HCT116 (cell line): ENCODE measurements around the gene CIITA. TPM values are rescaled to one million over a fixed set of nuclear protein-coding genes. Genes with fewer than 3 reads are reported as not detected.
A peak's percentile ranks its signal among the peaks of the same experiment; 100 is the strongest.

ENCODE experiments used
- ATAC-seq: fragments of 200-7000 bp; cut with Tn5 transposase; 2 replicates; pipeline ENCODE4 v1.9.1; 2020; ENCODE audit warnings: mild to moderate bottlenecking, moderate library complexity
- BruUV-seq: library from RNA; stranded (reverse); fragments of 400-500 nt; replicated peaks from 2 replicates; lab custom pipeline; 2021; lab: Mats Ljungman, UMichigan
- CTCF ChIA-PET: fragments of 300-600 bp; sonication (Branson Sonifier 250); formaldehyde crosslinking; loops from one replicate; lab custom pipeline; 2021; ENCODE audit warnings: antibody characterized with exemption; lab: Charles Lee
- POLR2A ChIA-PET: fragments of 300-600, 350-600 bp; sonication (Branson Sonifier 250); formaldehyde crosslinking; loops from one replicate; lab custom pipeline; 2021; ENCODE audit warnings: antibody characterized with exemption; lab: Charles Lee
- RAD21 ChIA-PET, 2 experiments: fragments of 300-600 bp; sonication (Branson Sonifier 250); formaldehyde crosslinking; loops; one replicate each; lab custom pipeline; 2023; ENCODE audit warnings: low total read pairs in 2 of 2; ENCODE audit not compliant: uncharacterized antibody in 2 of 2, unreplicated experiment in 2 of 2, low non-redundant PET in 1 of 2; lab: Charles Lee
- DNase-seq: peaks from one replicate; pipeline ENCODE4 v3.0.0-alpha.2; 2010; ENCODE audit warnings: low read depth, low spot score
- H2AFZ ChIP-seq: fragments of 200-600 bp; shearing (Covaris generic), sonication (generic); 2 replicates; pipeline ENCODE4 v1.6.1; 2017; ENCODE audit warnings: low read depth, mixed run types, mixed read lengths, antibody characterized with exemption, low read length; ENCODE audit not compliant: poor library complexity, severe bottlenecking
- H3K27ac ChIP-seq: 2 replicates; pipeline ENCODE4 v1.5.1; 2012; ENCODE audit warnings: low read depth, low read length
- H3K27me3 ChIP-seq: fragments of 200-600 bp; sonication (generic); 2 replicates; pipeline ENCODE4 v1.6.1; 2016; ENCODE audit warnings: mixed run types, low read length, mixed read lengths; ENCODE audit not compliant: insufficient read depth
- H3K36me3 ChIP-seq, 2 experiments: fragments of 200-500 bp in 1 of 2; fragments of 200-600 bp in 1 of 2; sonication (Bioruptor generic) in 1 of 2; sonication (generic) in 1 of 2; 2 replicates each; pipeline versions ENCODE4 v1.5.1 to v1.6.1; 2014 to 2016; ENCODE audit warnings: low read length in 2 of 2, inconsistent platforms in 1 of 2, mixed read lengths in 1 of 2, mixed run types in 1 of 2; ENCODE audit not compliant: insufficient read depth in 2 of 2, control insufficient read depth in 1 of 2
- H3K4me1 ChIP-seq, 2 experiments: fragments of 200-600 bp in 1 of 2; sonication (generic) in 1 of 2; 2 replicates each; pipeline versions ENCODE4 v1.5.1 to v1.6.1; 2012 to 2017; ENCODE audit warnings: low read length in 2 of 2, inconsistent platforms in 1 of 2, mild to moderate bottlenecking in 1 of 2, mixed read lengths in 1 of 2, mixed run types in 1 of 2, moderate library complexity in 1 of 2; ENCODE audit not compliant: insufficient read depth in 2 of 2, control insufficient read depth in 1 of 2
- H3K4me2 ChIP-seq: fragments of 200-600 bp; sonication (generic); 2 replicates; pipeline ENCODE4 v1.6.1; 2017; ENCODE audit warnings: mixed run types, low read length, mixed read lengths
- H3K4me3 ChIP-seq, 2 experiments: fragments of 200-600 bp in 1 of 2; sonication (generic) in 1 of 2; replicated peaks in 1 of 2; 2 replicates each; pipeline ENCODE4 v1.5.1; 2011 to 2016; ENCODE audit warnings: low read length in 2 of 2, control low read depth in 1 of 2, low read depth in 1 of 2, mild to moderate bottlenecking in 1 of 2, mixed read lengths in 1 of 2, mixed run types in 1 of 2
- H3K79me2 ChIP-seq: fragments of 200-600 bp; sonication (generic); 2 replicates; pipeline ENCODE4 v1.6.1; 2017; ENCODE audit warnings: mild to moderate bottlenecking, mixed run types, low read length, moderate library complexity, mixed read lengths; ENCODE audit not compliant: insufficient read depth
- H3K9ac ChIP-seq: fragments of 200-600 bp; sonication (generic); 2 replicates; pipeline ENCODE4 v1.6.1; 2016; ENCODE audit warnings: low read length, mixed read lengths
- H3K9me2 ChIP-seq: fragments of 200-600 bp; sonication (generic), shearing (Covaris generic); 2 replicates; pipeline ENCODE4 v1.6.1; 2017; ENCODE audit warnings: mixed run types, mild to moderate bottlenecking, moderate library complexity; ENCODE audit not compliant: insufficient read depth
- H3K9me3 ChIP-seq, 2 experiments: fragments of 200-500 bp in 1 of 2; fragments of 200-600 bp in 1 of 2; sonication (Bioruptor generic) in 1 of 2; sonication (generic) in 1 of 2; 2 replicates each; pipeline ENCODE4 v1.6.1; 2014 to 2017; ENCODE audit warnings: low read length in 2 of 2, mixed read lengths in 2 of 2, inconsistent platforms in 1 of 2, low read depth in 1 of 2, mild to moderate bottlenecking in 1 of 2, mixed run types in 1 of 2, moderate library complexity in 1 of 2; ENCODE audit not compliant: control insufficient read depth in 1 of 2, insufficient read depth in 1 of 2
- H4K20me1 ChIP-seq: fragments of 200-600 bp; sonication (generic), shearing (Covaris generic); 2 replicates; pipeline ENCODE4 v1.6.1; 2017; ENCODE audit warnings: mixed run types, mild to moderate bottlenecking, moderate library complexity; ENCODE audit not compliant: insufficient read depth
- EGR1 ChIP-seq: IDR thresholded peaks from 2 replicates; pipeline ENCODE4 v1.6.1; 2012; ENCODE audit warnings: low read depth
- EZH2 ChIP-seq: fragments of 200-600 bp; sonication (generic); IDR thresholded peaks from 2 replicates; pipeline ENCODE4 v1.6.1; 2017; ENCODE audit warnings: antibody characterized with exemption, mixed run types
- POLR2AphosphoS5 ChIP-seq: IDR thresholded peaks from 2 replicates; pipeline ENCODE4 v1.6.1; 2011; ENCODE audit warnings: mild to moderate bottlenecking, low read depth, low read length, moderate library complexity
- RAD21 ChIP-seq: IDR thresholded peaks from 2 replicates; pipeline ENCODE4 v1.6.1; 2012; ENCODE audit warnings: low read depth, mild to moderate bottlenecking
- SIN3A ChIP-seq: IDR thresholded peaks from 2 replicates; pipeline ENCODE4 v1.6.1; 2012; ENCODE audit warnings: low read depth
- ZFX ChIP-seq: fragments of 450-650 bp; IDR thresholded peaks from 2 replicates; pipeline ENCODE4 v1.6.1; 2017
- ZNF274 ChIP-seq: fragments of 200-500 bp; sonication (Bioruptor generic); IDR thresholded peaks from 2 replicates; pipeline ENCODE4 v1.6.1; 2014; ENCODE audit warnings: mild to moderate bottlenecking, low read depth, low read length, inconsistent platforms
- intact Hi-C: fragments of 100-400 bp; cut with micrococcal nuclease; formaldehyde crosslinking; loops from 2 replicates; pipeline ENCODE4 v1.10.0; 2022
- total RNA-seq: library from RNA; stranded (reverse); gene quantifications from one replicate; pipeline ENCODE4 v1.2.1, GENCODE V29; 2021; ENCODE audit not compliant: unreplicated experiment
- TF ChIP-seq, protein P1 (sequence below), 3 experiments: fragments of 200-600 bp in 1 of 3; sonication (generic) in 1 of 3; IDR thresholded peaks in 2 of 3; conservative IDR thresholded peaks in 1 of 3; 2 replicates each; pipeline ENCODE4 v1.5.1; 2012 to 2017; ENCODE audit warnings: low read depth in 2 of 3, low read length in 2 of 3, antibody characterized with exemption in 1 of 3, borderline replicate concordance in 1 of 3, control low read depth in 1 of 3, mild to moderate bottlenecking in 1 of 3, mixed read lengths in 1 of 3, mixed run types in 1 of 3, moderate library complexity in 1 of 3; ENCODE audit not compliant: insufficient read depth in 1 of 3
- TF ChIP-seq, protein P2 (sequence below): IDR thresholded peaks from 2 replicates; pipeline ENCODE4 v1.6.1; 2012; ENCODE audit warnings: low read depth

CIITA gene
- total RNA-seq, 1 experiment from 2014 or later, result 0.25 TPM

DNA sequence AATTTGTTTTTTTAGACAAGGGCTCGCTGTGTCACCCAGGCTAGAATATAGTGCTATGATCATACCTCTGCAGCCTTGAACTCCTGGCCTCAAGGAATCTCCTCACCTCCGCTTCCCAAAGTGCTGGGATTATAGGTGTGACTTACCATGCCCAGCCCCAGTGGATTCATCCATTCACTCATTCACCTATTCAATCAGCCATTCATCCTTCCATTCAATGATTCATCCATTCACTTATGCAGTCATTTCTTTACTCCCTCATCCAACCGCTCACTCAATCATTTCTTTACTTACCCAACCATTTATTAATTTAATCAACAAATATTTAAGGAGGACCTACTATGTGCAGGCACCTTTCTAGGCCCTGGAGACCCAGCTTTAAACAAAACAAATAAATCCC, 39.5 kb downstream of the CIITA start (continued):
- TF ChIP-seq EZH2, result no peak
- no peak for TF ChIP-seq EGR1
- TF ChIP-seq ZNF274, result no peak
- TF ChIP-seq RAD21, result no peak
- TF ChIP-seq, all 23 proteins: peak for 0

DNA sequence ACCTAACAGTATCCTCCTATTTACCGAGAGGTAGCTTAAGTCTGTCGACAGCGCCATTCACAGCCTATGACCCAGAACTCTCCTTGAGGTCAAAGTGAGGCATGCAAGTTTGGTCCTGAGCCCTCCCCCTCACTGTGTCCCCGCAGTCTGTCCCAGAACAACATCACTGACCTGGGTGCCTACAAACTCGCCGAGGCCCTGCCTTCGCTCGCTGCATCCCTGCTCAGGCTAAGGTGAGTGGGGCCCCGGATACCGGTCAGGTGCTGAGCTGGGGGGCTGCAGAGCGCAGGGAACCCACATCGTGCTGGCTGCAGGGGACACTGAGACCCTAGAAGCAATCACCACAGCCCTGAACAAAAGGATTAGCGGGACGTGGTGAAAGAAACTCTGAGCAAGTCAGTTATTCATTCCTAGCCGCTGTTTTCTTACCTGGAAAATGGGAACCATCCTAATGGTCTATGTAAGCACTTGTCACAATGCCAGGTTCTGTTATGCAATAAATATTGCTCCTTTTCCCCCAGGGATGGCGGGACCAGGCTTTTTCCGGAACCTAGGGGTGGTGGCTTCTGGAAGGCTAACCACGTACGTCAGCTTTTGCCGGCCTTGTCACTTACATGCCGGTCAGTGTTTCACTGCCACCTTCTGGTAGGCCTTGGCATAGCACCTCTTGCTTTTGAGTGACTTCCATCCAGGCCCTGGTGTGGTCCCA, 41.4 kb downstream of the CIITA start:
- CTCF ChIA-PET, result interaction anchor here (0.6 to 2.4 kb wide), 16 partner anchors 8 to 1603 kb away, joined by 3 to 21 read pairs (median 5); partner anchors contain the start of genes EMP2 and NUBP1
- Histone ChIP-seq H3K79me2 (no peaks in the 10 kb centered on the region), H3K27me3 (no peaks in the 10 kb centered on the region), H2AFZ (peak overlapping the region; percentile 57), H3K9ac (no peak overlapping the region), H3K4me3 (peak overlapping the region; percentile 8 to 19; a peak in 2 of 4 replicates), H3K27ac (no peak overlapping the region; the same call in 1 of the 2 replicates), H3K9me2 (no peaks in the 10 kb centered on the region), H3K36me3 (no peaks in the 10 kb centered on the region), H4K20me1 (no peaks in the 10 kb centered on the region), H3K4me1 (peaks cover 7 to 29% of the 10 kb centered on the region in 2 experiments; a peak in 3 of 4 replicates), H3K4me2 (peak overlapping the region; percentile 67)
- POLR2A ChIA-PET, result interaction anchor here (1.1 to 1.6 kb wide), 2 partner anchors 48 to 174 kb away, joined by 3 to 4 read pairs; partner anchors contain the start of gene NUBP1
- intact Hi-C loops, result loop anchor here (1.0 to 10.0 kb wide), 6 partner anchors 114 to 661 kb away; partner anchors contain the start of gene EMP2
- RAD21 ChIA-PET, result interaction anchor here (0.6 to 1.3 kb wide), 4 partner anchors 174 to 403 kb away, joined by 3 to 4 read pairs (median 4); no protein-coding TSS in a partner anchor
- no TSS peak for BruUV-seq
- ATAC-seq, result peak; percentile 96
- no peak for TF ChIP-seq SIN3A
- no peak; the same call in 1 of the 2 replicates for TF ChIP-seq ZFX
- TF ChIP-seq, protein P1, sequence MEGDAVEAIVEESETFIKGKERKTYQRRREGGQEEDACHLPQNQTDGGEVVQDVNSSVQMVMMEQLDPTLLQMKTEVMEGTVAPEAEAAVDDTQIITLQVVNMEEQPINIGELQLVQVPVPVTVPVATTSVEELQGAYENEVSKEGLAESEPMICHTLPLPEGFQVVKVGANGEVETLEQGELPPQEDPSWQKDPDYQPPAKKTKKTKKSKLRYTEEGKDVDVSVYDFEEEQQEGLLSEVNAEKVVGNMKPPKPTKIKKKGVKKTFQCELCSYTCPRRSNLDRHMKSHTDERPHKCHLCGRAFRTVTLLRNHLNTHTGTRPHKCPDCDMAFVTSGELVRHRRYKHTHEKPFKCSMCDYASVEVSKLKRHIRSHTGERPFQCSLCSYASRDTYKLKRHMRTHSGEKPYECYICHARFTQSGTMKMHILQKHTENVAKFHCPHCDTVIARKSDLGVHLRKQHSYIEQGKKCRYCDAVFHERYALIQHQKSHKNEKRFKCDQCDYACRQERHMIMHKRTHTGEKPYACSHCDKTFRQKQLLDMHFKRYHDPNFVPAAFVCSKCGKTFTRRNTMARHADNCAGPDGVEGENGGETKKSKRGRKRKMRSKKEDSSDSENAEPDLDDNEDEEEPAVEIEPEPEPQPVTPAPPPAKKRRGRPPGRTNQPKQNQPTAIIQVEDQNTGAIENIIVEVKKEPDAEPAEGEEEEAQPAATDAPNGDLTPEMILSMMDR (IDR thresholded peaks at IDR 0.05 in 2 of 3, conservative IDR thresholded peaks at IDR 0.05 in 1 of 3; ENCODE audit: borderline replicate concordance in 1 of 3, insufficient read depth in 1 of 3, low read depth in 2 of 3, low read length in 2 of 3), result peak; percentile 80 to 99 (median 95)
- TF ChIP-seq RAD21, result peak; percentile 95
- TF ChIP-seq, protein P2, sequence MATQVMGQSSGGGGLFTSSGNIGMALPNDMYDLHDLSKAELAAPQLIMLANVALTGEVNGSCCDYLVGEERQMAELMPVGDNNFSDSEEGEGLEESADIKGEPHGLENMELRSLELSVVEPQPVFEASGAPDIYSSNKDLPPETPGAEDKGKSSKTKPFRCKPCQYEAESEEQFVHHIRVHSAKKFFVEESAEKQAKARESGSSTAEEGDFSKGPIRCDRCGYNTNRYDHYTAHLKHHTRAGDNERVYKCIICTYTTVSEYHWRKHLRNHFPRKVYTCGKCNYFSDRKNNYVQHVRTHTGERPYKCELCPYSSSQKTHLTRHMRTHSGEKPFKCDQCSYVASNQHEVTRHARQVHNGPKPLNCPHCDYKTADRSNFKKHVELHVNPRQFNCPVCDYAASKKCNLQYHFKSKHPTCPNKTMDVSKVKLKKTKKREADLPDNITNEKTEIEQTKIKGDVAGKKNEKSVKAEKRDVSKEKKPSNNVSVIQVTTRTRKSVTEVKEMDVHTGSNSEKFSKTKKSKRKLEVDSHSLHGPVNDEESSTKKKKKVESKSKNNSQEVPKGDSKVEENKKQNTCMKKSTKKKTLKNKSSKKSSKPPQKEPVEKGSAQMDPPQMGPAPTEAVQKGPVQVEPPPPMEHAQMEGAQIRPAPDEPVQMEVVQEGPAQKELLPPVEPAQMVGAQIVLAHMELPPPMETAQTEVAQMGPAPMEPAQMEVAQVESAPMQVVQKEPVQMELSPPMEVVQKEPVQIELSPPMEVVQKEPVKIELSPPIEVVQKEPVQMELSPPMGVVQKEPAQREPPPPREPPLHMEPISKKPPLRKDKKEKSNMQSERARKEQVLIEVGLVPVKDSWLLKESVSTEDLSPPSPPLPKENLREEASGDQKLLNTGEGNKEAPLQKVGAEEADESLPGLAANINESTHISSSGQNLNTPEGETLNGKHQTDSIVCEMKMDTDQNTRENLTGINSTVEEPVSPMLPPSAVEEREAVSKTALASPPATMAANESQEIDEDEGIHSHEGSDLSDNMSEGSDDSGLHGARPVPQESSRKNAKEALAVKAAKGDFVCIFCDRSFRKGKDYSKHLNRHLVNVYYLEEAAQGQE, result no peak
- no peak for TF ChIP-seq POLR2AphosphoS5
- TF ChIP-seq, all 23 proteins: peak for 2
- peak; percentile 88 for DNase-seq
- H3K9me3 ChIP-seq, result no peaks in the 10 kb centered on the region
